HG02981 (cell line): Measurements from ENCODE around the gene ZBTB7C.

Source experiments
- ATAC-seq: cut with Tn5 transposase; IDR thresholded peaks from one replicate; pipeline ENCODE4 v1.9.1; 2021; ENCODE audit warnings: mild to moderate bottlenecking, moderate library complexity; ENCODE audit not compliant: unreplicated experiment

Gene ZBTB7C

DNA sequence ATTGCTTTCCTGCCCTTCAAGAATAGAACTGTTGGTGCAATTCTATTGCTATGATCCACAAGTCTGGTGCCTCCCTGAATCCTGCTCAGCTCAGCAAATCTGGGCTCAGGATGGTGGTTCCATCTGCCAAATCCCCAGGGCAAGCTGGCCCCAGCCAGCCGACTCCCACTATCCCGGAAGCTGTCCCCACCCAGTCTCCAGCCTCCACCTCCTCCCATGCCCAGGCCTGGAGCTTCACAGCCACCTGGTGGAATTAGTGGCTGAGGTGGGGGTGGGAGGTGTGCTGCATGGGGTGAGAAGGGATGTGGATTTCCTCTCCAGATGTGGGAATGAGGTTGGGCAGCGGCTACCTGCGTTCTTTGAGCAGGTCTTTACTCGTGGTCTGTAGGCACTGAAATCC, 359.4 kb downstream of the ZBTB7C start:
- ATAC-seq: no peak

DNA sequence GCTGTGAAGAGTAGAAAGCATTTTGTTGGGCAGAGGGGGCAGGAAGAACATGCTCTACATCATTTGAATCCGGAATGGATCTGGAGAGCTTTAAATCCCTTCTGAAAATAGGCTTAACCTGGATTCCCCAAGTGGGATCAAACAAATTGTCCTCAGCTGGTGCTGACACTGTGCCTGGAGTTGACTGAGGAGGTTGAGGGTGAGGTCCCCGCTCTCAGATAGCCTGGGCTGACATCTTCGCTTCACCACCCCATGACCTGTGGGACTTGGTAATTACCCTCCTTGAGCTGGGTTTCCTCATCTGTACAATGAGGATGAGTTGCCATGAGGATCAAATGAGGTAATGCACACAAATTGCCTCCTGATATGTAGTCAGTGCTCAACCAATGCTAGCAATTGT, 360.9 kb downstream of the ZBTB7C start:
- ATAC-seq: no peak

DNA sequence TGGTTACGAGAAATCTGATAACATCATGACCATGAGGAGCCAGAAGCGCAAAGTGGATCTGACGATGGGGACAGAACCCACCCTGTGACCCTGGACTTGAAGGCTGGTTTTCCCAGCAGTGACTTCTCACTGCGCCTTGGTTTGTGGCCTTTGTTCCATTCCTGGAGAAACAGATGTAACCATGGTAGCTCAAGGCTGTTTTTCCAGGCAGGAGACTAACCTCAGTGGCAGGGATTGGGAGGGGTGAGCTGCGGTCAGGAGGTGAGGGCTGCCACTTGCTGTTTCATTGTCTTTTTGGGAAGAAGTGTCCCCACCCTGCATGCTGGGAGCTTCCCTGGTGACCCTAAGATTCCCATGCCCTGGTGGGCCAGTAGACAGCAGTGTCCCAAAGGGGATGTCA, 362.3 kb downstream of the ZBTB7C start:
- no peak for ATAC-seq

DNA sequence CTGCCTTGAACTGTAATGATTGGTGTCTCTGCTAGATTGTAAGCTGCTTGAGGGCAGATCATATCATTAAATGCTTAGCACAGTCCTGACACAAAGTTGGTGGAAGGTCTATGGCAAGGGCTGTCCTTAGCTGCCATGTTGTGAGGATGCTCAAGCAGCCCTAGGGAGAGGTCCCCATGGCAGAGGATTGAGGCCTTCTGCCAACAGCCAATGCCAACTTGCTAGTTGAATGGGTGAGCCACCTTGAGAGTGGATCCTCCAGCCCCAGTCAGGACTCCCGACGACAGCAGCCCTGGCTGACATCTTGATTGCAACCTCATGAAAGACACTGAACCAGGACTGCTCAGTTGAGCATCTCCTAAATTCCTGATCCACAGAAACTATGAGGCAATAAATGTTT, 363.4 kb downstream of the ZBTB7C start:
- ATAC-seq: no peak

DNA sequence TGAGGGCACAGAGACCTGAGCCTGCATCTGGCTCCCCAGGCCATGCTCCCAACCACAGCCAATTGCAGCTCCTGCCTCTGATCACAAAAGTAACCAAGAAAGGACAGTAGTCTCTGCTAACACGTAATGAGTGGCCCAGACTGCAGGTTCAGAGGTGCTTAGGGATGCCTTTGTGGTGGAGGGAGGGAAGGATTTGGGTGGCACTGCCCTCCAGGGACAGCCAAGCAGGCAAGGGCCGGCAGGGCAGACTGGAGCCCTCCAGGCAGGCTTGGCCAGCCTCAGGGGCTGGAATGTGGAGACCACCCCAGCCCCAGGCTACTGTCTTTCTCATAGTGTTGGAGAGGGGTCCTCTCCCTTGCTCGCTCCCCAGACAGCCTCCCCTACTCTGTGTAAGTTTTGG, 364.2 kb downstream of the ZBTB7C start:
- no peak for ATAC-seq

DNA sequence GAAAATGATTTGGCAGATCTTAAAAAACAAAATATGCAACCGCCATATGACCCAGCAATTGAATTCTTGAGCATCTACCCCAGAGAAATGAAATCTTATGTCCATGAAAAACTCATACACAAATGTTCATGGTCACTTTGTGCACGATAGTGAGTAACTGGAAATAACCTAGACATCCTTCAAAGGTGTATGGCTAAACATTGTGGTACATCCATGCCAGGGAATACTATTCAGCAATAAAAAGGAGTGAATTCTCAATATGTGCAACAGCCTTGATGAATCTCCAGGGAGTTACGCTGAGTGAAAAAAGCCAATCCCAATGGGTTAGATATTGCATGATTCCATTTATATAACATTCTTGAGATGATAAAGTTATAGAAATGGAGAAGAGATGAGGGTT, 366.0 kb downstream of the ZBTB7C start:
- ATAC-seq: no peak

DNA sequence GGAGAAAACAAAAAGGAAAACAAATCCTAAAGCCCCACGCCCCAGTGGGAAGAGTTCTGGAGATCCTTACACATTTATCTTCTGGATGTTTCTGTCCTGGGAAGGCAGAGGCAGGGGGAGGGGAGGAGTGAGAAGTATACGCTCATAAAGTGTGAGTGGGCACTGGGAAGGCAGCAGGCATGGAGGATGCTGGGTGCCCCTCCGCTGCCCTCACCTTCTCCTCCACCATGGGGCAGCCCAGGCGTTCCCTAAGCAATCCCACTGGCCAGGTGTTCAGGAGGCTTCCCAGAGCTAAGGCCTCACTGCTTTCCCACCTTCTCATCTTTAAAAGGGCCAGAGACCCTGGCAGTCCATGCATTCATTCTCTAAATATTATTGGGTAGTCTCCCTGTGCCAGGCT, 366.8 kb downstream of the ZBTB7C start:
- ATAC-seq: no peak

DNA sequence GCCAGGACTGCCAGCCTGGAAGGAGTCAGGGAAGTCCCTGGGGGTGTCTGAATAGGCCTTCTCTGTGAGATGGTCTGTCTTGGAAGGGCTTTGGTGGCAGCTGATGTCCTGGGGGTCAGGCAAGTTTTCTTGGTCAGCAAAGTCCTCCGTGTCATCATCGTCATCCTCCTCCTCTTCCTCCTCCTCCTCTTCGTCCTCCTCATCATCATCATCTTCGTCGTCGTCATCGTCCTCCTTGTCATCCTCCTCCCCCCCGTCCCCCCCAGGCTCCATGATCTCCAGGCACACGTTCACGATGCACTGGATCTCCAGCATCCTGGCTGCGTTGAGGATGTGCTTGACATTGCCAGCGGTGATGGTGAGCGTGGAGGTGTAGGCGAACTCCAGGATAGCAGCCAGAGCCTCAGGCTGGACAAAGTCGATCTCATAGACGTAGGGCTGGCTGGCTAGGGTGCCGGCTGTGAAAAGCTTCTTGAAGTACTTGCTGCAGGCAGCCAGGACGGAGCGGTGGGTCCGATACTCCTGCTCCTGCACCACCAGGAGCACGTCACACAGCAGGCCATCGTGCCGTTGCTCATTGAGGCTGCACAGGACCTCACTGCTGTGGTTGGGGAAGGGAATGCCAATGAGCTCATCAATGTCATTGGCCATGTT, 368.6 kb downstream of the ZBTB7C start:
- ATAC-seq: no peak

DNA sequence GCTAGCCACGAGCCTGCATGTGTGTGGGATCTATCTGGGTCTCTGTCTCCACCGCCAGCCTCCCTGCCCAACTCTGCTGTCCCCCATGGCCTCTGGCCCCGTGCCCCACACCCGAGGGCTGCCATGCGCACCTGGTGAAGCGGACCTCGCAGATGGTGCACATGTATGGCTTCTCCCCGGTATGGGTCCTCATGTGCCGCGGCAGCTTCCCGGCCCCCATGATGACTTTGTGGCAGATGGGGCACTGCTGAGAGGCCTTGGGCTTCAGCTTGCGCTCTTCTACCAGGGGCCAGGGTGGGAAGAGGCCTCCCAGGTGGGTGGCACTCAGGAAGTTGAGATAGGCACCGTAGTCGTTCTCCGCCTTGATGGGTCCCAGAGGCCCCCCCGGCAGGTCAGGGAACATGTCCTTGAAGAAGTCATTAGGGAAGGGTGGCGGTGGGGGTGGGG, 369.4 kb downstream of the ZBTB7C start:
- no peak for ATAC-seq

DNA sequence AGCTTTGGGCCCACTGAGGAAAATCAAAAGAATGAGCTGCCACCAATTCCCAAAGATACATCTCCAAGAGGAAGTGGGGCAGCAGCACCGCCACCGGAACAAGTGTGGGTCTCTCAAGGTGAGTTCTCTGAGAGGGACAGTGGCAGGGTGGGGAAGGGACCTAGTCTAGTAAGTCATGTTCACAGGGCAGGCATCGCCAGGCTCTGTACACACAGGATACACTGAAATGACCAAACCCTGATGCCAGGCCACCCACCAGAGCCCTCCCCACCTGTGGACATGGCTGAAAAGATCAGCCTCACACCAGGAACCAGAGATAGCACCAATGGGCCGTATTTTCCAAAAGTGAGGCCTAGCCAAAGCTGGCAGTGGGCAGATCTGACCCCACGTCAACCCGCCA, 370.5 kb downstream of the ZBTB7C start:
- ATAC-seq: no peak

DNA sequence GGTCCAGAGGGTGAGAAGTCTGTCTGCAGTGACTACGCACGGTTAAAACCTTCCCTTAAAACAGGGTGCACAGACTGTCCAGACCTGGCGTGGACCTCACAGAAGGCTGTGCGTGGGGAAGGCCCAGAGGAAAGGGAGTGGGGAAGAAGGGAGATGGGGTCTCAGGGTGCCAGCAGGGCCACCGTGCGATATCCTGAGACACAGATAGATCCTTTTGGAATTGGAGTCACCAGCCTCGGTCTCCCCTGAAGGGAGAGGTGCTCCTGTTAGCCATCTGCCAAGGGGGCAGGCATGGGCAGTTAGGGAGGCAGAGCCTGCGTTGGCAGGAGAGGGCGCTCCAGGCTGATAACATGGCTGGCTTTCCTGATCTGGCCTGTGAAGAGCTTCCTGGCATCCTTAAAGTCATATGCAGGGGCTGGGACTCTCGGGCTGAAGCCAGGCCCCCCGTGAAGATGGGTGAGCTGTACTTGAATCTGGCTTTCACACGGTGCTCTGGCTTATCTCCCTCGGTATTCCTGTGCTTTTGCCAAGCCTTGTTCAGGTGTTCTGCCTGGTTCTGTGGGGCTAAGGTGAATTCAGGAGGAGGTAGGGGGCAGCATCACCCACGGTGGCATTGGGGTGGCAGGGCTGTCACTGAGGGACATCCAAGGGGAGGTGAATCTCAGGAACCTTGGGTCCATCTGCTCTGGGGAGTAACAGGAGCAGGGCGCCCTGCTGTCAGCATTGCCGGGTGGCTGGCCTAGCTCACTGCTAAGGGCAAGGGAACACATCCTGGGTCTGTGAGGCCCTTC, 371.5 kb downstream of the ZBTB7C start:
- no peak for ATAC-seq

DNA sequence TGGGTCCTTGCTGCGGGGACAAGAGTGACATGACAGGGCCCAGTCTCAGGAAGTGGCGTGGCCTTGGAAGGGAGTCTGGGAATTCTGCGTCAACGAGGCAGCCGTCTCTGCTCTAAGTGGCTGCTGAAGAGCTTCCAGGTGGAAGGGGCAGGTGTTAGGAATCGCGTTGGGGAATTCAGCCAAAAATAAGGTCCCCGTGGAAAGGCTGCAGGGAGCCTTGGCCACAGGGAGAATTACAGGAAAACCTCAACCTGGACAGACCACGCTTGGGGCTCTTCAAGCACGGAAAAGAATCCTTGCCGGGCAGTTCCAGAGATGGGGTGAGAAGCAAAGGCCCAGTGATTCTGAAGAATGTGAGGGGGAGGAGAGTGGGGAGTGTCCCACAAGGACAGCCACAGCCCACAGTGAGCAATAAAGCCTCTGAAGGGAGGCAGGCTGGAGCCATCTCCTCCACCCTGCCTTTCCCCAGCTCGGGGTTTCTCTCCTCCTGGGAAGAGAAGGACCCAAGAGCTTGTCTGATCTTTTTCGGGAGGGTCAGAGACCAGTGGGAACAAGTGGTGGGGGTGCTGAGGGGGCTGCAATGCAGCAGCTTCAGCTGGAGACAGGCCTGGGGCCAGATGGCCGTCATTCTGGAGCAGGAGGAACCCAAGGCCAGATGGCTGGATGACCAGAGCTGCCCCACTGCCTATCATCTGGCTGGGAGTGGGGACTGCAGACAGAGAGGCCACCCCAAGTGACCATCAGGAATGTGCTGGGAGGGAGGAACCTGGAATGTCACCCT, 372.4 kb downstream of the ZBTB7C start:
- ATAC-seq: no peak

DNA sequence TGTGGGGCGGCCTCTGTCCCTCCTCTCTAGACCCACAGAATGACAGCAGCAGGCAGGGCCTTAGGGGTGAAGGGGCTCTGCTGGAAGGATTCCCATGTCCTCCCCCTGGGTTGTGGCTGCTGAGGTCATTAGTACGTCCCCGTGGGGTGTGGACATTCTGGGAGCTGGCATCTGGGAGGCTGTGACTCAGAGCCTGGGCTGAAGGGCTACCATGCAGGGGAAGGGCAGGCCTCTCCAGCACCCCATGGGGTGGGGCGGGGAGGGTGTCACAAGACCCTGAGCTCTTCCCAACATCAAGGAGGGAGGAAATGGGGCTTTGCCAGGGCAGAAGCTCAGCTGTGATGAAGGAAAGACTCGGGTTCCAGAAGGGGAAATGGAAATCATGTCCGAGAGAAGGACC, 373.0 kb downstream of the ZBTB7C start:
- ATAC-seq: no peak

DNA sequence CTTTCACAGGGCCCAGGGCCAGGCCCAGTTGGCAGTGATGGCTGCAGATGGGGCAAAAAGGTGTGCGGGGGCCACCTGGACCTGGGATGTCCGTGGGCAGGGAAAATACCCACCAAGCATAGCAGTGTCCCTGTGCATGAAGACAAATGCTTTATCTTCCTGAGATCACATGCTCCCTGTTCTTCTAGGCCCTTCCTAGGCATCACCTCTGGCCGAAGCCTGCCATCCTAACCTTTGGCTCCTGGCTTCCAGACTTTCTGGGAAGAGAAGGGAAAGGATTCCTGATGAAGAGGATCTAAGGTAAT, 373.7 kb downstream of the ZBTB7C start:
- no peak for ATAC-seq

DNA sequence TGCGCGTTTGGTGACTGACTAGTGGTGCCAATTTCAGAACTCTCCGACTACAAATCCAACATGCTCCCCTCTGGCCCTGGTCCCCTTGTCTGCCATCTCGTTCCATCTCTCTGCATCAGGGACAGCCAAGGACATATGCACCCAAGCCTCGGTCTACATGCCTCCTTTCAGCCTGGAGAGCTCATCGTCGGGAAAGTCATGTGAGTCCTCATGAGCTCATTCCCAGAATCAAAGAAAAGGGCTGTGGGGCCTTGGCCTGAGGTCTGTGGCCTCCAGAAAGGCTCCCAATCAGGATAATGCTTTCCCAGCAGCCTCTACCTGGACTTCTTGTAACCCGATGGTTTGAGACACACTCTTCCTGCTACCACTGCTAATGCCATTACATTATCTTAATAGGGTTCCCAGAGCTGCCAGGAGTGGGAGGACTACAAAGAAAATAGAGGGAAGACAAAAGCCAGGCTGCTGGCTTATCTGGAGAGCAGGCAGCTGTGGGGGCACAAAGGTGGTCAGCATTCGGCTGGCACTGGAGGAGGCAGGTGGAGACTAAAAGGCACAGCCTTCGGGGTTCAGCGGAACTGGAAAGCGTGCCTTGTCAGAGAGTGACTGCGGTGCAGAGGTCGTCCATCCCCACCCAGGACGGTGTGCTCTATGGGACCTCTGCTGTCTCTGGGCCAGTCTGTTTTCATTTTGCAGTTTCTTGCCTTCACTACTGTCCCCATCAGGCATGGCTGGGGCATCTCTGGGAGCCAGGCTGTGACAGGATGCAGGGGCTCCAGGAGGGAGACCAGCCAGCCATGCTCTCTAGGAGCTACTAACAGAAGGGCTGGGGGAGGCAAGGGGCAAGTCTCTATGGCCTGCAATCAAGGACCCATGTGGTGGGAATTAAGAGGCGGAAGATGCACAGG, 374.3 kb downstream of the ZBTB7C start:
- ATAC-seq: no peak

DNA sequence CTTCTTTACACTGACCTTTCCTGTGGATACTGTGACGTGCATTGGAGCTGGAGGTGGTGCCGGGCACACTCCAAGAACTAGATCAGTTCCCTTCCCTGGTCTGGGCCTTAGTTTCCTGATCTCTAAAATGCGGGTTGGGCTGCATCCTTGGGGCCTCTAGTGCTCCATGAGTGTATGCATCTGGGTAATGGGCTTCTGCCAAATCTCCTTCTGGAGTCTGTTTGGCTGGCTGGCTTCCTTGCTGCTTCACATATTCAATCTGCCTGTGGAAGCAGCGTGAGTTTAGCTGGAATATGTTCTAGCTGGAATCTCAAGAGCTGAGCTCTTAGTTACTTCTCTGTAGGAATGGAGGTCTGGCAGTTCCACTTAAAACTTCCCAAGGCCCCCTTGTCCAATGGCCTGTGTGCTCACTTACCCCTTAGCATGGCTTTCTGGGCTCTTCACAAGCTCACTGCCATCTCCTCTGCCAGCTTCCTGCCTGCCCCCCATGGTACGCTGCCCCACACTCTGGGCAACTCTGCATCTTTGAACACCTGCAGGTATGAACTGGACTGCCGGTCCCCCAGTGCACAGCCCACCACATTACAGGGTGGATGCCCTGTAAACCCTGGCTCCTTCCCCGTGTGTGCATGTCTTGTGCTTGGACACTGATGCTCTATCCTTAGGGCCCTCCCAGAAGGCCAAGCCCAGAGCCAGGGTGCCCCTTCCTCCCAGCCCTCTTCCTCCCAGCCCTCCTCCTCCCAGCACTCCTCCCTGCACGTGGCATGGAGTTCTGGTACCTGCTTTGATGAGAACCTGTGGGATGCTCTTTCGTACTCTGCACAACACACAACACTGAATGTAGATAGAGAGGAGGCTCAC, 375.2 kb downstream of the ZBTB7C start:
- no peak for ATAC-seq

DNA sequence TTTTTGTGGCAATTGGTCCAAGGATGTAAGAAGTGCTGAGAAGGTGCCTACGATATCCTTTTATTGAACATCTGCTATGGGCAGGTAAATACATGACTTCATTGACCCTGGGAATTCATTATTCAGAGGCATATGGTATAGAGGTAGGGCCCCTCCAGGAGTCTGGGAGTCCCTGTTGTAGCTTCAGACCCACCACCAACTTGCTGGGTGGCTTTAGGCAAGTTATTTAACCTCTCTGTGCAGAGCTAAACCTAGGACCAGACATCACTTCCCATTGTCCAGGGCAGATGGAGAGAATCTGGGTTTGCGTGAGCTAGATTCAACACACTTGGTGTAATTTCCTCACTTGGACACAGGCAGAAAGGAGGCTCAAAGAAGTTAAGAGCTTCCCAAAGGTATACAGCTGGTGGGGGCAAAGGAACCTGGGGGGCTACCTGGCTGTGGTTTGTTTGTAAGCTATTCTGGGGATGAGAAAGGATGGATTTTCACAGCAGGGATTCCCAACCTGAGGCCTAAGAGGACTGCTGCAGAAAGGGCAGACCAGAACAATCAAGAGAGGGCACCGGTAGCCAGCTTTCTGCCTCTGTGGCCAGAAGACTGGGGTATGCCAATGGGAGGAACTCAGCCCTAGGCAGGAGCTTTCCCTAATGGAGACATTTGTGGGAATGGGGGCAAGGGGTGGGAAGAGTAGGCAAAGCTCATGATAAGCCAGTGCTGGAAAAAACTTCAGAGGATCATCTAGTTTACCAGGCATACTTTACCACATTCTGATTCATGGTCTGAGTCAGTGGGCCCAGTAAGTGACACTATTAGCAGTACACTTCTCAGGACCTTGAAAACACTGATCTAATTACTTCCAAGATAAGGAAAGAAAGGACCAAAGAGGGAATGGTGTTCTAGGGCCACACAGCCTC, 376.1 kb downstream of the ZBTB7C start:
- ATAC-seq: no peak

DNA sequence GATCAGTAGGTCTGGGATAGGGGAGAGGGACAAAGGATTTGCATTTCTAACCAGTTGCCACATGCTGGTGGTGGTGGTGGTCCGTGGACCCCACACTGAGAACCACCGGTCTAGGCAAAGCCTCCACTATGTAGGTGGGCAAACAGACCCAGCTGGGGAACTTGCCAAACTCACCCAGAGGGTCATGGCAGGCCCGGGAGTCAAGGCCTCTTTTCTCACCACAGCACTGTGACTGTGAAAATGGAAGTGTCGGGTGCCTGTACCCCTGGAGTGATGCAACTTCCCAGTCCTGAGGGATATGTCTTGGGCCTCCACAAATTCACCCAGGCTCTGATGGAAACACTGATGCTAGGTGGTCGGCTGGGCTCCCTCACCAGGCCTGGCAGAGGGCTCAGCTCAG, 377.5 kb downstream of the ZBTB7C start:
- no peak for ATAC-seq
